PC-9 (cell line): ENCODE results near the gene SDE2.

Source experiments
- CTCF ChIP-seq: fragments of 200-600 bp; sonication (generic); conservative IDR thresholded peaks from 2 replicates; pipeline ENCODE4 v1.6.1; 2017; ENCODE audit warnings: mixed run types, antibody characterized with exemption, mild to moderate bottlenecking, moderate library complexity
- EZH2 ChIP-seq: fragments of 200-600 bp; sonication (generic); IDR thresholded peaks from 2 replicates; pipeline ENCODE4 v1.8.0; 2017; ENCODE audit warnings: antibody characterized with exemption, low read depth

- TF ChIP-seq CTCF = no peak
- TF ChIP-seq EZH2 = no peak
Measured at GRCh38 chr1:225944951-225945350, 54.2 kb downstream of the SDE2 start.
